ENCODE measurements around the gene TPSB2. TPM values are rescaled to one million over a fixed set of nuclear protein-coding genes. Genes with fewer than 3 reads are reported as not detected.

Gene TPSB2
- total and polyA plus RNA-seq, 9 of the 15 experiments (the other 6 are each of a cell fraction or from before 2014, with no cell fraction given), result 0.18 TPM; not detected in 8

DNA sequence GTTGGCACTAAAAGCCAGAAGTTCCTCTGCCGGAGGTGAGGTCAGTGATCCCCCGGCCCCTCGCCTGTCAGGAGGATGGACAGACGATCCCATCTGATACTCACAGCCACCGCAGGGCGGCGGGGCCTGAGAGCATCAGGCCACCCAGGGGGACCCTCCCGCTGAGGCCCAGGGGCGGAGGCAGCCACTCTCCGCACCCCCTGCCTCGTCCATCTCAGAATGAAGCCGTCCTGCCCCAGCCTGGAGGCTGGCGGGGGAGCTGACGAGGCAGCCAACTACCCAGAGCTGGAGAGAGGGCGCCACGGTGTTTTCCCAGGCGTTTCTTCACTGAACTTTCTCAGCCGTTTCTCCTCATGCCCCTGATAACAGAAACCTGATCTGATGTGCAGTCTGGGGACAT lies 48.5 kb upstream of the TPSB2 start (continued):
- TF ChIP-seq ZNF780A (CRISPR knock-in tag; IDR thresholded peaks at IDR 0.05), result no peak
- no peak for TF ChIP-seq ZNF12 (CRISPR knock-in tag; IDR thresholded peaks at IDR 0.05)
- no peak for TF ChIP-seq ARID1B (IDR thresholded peaks at IDR 0.05)
- TF ChIP-seq, protein P1, sequence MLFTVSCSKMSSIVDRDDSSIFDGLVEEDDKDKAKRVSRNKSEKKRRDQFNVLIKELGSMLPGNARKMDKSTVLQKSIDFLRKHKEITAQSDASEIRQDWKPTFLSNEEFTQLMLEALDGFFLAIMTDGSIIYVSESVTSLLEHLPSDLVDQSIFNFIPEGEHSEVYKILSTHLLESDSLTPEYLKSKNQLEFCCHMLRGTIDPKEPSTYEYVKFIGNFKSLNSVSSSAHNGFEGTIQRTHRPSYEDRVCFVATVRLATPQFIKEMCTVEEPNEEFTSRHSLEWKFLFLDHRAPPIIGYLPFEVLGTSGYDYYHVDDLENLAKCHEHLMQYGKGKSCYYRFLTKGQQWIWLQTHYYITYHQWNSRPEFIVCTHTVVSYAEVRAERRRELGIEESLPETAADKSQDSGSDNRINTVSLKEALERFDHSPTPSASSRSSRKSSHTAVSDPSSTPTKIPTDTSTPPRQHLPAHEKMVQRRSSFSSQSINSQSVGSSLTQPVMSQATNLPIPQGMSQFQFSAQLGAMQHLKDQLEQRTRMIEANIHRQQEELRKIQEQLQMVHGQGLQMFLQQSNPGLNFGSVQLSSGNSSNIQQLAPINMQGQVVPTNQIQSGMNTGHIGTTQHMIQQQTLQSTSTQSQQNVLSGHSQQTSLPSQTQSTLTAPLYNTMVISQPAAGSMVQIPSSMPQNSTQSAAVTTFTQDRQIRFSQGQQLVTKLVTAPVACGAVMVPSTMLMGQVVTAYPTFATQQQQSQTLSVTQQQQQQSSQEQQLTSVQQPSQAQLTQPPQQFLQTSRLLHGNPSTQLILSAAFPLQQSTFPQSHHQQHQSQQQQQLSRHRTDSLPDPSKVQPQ (CRISPR knock-in tag; IDR thresholded peaks at IDR 0.05; ENCODE audit: borderline replicate concordance), result no peak
- TF ChIP-seq TRIM24 (IDR thresholded peaks at IDR 0.05), result no peak
- no peak for TF ChIP-seq ZC3H11A (IDR thresholded peaks at IDR 0.05; ENCODE audit: low read depth, low read length)
- TF ChIP-seq TAF1 (IDR thresholded peaks at IDR 0.05; ENCODE audit: control insufficient read depth, extremely low read depth, insufficient read depth, low read length, severe bottlenecking), result no peak
- TF ChIP-seq, protein P2, sequence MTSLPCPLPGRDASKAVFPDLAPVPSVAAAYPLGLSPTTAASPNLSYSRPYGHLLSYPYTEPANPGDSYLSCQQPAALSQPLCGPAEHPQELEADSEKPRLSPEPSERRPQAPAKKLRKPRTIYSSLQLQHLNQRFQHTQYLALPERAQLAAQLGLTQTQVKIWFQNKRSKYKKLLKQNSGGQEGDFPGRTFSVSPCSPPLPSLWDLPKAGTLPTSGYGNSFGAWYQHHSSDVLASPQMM (CRISPR knock-in tag; IDR thresholded peaks at IDR 0.05), result no peak
- TF ChIP-seq, protein P3, sequence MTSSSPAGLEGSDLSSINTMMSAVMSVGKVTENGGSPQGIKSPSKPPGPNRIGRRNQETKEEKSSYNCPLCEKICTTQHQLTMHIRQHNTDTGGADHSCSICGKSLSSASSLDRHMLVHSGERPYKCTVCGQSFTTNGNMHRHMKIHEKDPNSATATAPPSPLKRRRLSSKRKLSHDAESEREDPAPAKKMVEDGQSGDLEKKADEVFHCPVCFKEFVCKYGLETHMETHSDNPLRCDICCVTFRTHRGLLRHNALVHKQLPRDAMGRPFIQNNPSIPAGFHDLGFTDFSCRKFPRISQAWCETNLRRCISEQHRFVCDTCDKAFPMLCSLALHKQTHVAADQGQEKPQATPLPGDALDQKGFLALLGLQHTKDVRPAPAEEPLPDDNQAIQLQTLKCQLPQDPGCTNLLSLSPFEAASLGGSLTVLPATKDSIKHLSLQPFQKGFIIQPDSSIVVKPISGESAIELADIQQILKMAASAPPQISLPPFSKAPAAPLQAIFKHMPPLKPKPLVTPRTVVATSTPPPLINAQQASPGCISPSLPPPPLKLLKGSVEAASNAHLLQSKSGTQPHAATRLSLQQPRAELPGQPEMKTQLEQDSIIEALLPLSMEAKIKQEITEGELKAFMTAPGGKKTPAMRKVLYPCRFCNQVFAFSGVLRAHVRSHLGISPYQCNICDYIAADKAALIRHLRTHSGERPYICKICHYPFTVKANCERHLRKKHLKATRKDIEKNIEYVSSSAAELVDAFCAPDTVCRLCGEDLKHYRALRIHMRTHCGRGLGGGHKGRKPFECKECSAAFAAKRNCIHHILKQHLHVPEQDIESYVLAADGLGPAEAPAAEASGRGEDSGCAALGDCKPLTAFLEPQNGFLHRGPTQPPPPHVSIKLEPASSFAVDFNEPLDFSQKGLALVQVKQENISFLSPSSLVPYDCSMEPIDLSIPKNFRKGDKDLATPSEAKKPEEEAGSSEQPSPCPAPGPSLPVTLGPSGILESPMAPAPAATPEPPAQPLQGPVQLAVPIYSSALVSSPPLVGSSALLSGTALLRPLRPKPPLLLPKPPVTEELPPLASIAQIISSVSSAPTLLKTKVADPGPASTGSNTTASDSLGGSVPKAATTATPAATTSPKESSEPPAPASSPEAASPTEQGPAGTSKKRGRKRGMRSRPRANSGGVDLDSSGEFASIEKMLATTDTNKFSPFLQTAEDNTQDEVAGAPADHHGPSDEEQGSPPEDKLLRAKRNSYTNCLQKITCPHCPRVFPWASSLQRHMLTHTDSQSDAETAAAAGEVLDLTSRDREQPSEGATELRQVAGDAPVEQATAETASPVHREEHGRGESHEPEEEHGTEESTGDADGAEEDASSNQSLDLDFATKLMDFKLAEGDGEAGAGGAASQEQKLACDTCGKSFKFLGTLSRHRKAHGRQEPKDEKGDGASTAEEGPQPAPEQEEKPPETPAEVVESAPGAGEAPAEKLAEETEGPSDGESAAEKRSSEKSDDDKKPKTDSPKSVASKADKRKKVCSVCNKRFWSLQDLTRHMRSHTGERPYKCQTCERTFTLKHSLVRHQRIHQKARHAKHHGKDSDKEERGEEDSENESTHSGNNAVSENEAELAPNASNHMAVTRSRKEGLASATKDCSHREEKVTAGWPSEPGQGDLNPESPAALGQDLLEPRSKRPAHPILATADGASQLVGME (CRISPR knock-in tag; IDR thresholded peaks at IDR 0.05), result no peak
- no peak for TF ChIP-seq YY1 (IDR thresholded peaks at IDR 0.05; ENCODE audit: borderline replicate concordance in 1 of 3, control insufficient read depth in 1 of 3, extremely low read depth in 1 of 3, insufficient read depth in 3 of 3, insufficient read length in 1 of 3, insufficient replicate concordance in 2 of 3, low read depth in 1 of 3, low read length in 2 of 3)

Data from K562 (cell line).